Central memory CD8-positive, alpha-beta T cell (primary cell): ENCODE results near the gene POU3F2.

Source experiments
- ATAC-seq: fragments of 150-1000 bp; cut with Tn5 transposase; replicated peaks from 2 replicates; pipeline ENCODE4 v1.10.0; 2022; ENCODE audit warnings: mild to moderate bottlenecking, moderate FRiP score, moderate number of reproducible peaks; ENCODE audit not compliant: poor library complexity, severe bottlenecking; ENCODE audit errors: extremely low read depth
- DNase-seq, 2 donors: peaks; one replicate each; pipeline ENCODE4 v3.0.0; 2021; ENCODE audit warnings: low spot score in 2 of 2
- H3K27ac Mint-ChIP-seq: one replicate; pipeline ENCODE4 v1.8.0; 2022; ENCODE audit warnings: low read depth, mild to moderate bottlenecking, moderate library complexity, mixed read lengths
- H3K27me3 Mint-ChIP-seq: one replicate; pipeline ENCODE4 v1.8.0; 2022; ENCODE audit warnings: mixed read lengths
- H3K36me3 Mint-ChIP-seq: one replicate; pipeline ENCODE4 v1.8.0; 2022; ENCODE audit warnings: mild to moderate bottlenecking, moderate library complexity, mixed read lengths; ENCODE audit not compliant: insufficient read depth
- H3K4me1 Mint-ChIP-seq: one replicate; pipeline ENCODE4 v1.8.0; 2022; ENCODE audit warnings: mixed read lengths
- H3K4me3 Mint-ChIP-seq: one replicate; pipeline ENCODE4 v1.8.0; 2022; ENCODE audit warnings: mild to moderate bottlenecking, moderate library complexity, mixed read lengths
- H3K9me3 Mint-ChIP-seq: one replicate; pipeline ENCODE4 v1.8.0; 2022; ENCODE audit warnings: mixed read lengths

The POU3F2 gene

DNA sequence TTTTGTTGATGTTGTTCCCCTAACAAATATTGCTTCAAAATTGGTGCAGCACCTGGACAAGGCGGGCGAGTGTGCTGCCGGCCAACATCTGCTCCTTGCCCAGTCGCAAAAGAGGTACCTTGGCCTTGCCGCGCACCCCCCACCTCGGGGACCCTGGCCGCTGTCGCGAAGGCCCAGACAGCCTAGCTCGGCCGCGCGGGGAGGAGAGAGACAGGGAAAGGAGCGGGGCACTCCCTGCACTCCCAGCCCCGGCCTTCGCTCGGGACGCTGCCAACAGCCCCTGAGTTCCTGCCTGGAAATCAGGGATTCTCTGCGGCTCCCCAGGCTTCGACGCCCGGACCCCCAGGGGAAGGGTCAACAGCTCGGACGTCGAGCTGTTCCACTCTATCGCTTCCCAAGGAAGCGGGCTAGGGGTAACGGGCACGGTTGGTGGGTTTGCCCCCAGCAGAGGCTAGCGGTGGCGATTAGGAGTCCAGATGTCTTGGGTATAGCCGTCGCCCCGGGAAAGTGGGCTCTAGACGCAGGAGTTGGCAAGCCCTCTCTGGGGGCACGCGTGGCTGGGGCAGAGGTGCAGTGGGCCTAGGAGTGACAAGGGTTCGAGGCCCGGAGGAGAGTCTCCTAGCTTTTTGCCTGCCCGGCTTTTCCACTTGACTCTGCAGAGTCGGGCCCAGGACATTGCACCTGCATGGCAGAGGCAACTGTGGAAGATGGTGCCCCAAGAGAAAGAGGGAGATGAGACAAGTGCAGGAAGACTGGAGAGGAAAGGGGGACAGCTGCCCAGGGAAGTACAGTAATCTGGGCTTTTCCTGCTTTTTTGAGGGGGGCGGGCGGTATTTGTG, 8.2 kb downstream of the POU3F2 start:
- H3K27ac Mint-ChIP-seq, result no peak overlapping the region
- peaks cover 17% of the 10 kb centered on the region for H3K4me1 Mint-ChIP-seq
- peaks cover 100% of the 10 kb centered on the region for H3K27me3 Mint-ChIP-seq
- ATAC-seq, result no peak
- no peaks in the 10 kb centered on the region for H3K9me3 Mint-ChIP-seq
- no peak overlapping the region for H3K4me3 Mint-ChIP-seq
- H3K36me3 Mint-ChIP-seq, result peaks cover 2% of the 10 kb centered on the region
- no peak for DNase-seq

GRCh38 chr6:98843271-98844243, 9.2 kb downstream of the POU3F2 start:
- Mint-ChIP-seq H3K4me1 (peaks cover 17% of the 10 kb centered on the region), H3K4me3 (no peak overlapping the region), H3K36me3 (peaks cover 2% of the 10 kb centered on the region), H3K27me3 (peaks cover 96% of the 10 kb centered on the region), H3K27ac (no peak overlapping the region), H3K9me3 (no peaks in the 10 kb centered on the region)
- DNase-seq (no peak), ATAC-seq (no peak)

DNA sequence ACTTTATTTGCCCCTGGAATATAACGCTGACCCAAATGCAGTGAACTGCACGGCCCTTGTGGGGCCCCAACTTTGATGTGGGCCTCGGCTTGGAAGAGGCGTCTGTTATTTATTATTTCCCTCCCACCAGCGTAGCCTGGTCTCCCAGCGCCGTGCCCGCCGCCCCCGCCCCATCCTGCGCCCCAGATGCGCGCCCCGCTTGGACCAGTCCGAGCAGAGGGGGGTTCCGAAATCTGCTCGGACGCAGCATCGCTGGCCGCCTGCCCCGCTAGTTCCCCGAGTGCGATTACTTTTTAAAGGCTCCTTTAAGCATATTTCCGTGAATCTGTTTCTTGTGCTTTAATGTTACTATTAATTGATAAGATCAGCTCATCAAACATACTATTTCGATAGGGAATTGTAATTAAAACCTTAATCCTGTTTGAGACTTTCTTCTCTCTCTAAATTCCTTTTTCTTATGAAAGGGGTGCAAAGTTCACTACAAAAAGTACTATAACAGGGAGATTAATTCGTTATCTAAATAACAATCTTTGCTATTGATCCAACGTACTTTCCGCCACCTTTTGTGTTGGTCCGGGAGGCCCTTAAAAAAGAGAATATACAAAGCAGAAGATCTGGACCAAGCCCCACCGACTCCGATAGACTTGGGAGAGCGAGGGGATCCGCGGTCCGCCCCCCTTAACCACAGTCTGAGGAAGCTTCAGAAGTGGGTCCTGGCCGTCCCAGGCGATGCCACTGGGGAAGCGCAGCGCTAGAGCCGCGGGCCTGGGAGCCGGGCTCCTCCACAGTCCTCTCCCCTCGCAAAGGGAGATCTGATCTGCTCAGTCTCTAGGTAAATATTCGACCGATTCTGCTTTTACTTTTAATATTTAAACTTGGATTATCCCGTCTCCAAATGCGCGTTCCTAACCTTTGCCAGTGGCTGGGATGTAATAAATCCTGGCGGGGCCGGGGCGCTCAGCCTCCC, 10.2 kb downstream of the POU3F2 start:
- Mint-ChIP-seq H3K4me3 (peak overlapping the region; percentile 19), H3K36me3 (peaks cover 3% of the 10 kb centered on the region), H3K9me3 (no peaks in the 10 kb centered on the region), H3K4me1 (peaks cover 17% of the 10 kb centered on the region), H3K27me3 (peaks cover 96% of the 10 kb centered on the region), H3K27ac (no peak overlapping the region)
- no peak for DNase-seq
- ATAC-seq, result no peak

DNA sequence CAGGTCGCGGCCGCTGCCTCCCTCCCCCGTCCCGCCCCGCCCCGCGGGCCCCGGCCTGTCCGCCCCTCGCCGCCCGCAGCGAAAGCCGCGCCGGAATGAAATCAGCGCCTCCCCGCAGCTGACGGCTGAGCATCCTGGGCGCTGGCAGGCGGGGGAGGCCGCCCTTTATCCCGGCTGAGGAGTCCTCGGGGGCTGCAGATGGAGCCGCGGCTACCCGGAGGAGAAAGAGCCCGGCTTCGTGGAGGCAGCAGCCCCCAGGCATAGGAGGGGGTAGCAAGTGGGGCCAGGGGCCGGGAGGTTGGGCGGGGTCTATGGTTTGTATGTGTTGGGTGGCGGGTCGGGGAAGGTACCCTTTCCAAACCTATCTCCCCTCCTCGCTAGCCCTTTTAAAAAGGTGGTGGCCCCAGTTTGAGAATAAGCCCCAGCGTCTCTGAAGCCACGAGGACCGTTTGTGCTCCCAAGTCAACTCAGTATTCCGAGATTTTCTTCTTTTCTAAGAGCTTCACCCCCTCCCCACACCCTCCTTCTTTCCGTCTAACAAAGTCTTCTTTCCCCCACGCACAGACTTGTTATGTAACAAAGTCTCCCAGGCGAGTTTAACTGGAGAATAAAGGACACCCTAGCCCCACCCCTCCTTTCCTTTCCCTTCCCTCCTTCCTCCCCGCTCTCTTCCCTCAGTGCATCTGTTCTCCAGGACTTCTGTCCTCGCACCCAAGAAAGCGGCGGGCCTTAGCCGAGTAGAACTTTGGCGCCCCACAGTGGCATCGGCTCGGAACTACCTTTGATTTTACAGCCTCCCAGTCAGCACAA, 11.0 kb downstream of the POU3F2 start:
- Mint-ChIP-seq H3K27me3 (peaks cover 96% of the 10 kb centered on the region), H3K4me3 (peak overlapping the region; percentile 74), H3K9me3 (no peaks in the 10 kb centered on the region), H3K4me1 (peaks cover 17% of the 10 kb centered on the region), H3K36me3 (peaks cover 3% of the 10 kb centered on the region), H3K27ac (no peak overlapping the region)
- peak; percentile 40 for ATAC-seq
- DNase-seq, result peak; percentile 41 to 54

DNA sequence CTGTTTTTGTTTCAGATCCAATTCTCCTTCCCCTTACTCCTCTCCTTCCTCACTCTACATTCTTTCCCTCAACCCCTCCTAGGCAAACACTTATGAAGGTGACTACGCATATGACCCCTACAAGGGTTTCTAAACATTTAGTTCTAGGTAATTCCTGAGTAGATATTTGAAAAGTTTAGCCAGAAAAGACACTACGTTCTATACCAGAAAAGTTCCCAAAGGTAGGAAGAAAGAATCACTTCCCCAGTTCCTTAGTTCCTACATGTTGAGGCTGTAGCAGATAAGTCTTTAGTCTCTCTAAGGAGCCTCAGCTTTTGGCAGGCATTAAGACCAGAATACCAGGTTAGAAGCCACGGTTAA, 11.6 kb downstream of the POU3F2 start:
- no peak for ATAC-seq
- Mint-ChIP-seq H3K4me1 (peaks cover 17% of the 10 kb centered on the region), H3K27me3 (peaks cover 96% of the 10 kb centered on the region), H3K4me3 (peak overlapping the region; percentile 74), H3K9me3 (no peaks in the 10 kb centered on the region), H3K36me3 (peaks cover 1% of the 10 kb centered on the region), H3K27ac (no peak overlapping the region)
- no peak for DNase-seq

- Mint-ChIP-seq H3K9me3 (no peaks in the 10 kb centered on the region), H3K27ac (no peak overlapping the region), H3K27me3 (peaks cover 84% of the 10 kb centered on the region), H3K4me1 (peaks cover 17% of the 10 kb centered on the region), H3K36me3 (peaks cover 1% of the 10 kb centered on the region), H3K4me3 (no peak overlapping the region)
- ATAC-seq, result no peak
- DNase-seq, result no peak
These were observed 13.0 kb downstream of the POU3F2 start for GRCh38 chr6:98847416-98847778.

DNA sequence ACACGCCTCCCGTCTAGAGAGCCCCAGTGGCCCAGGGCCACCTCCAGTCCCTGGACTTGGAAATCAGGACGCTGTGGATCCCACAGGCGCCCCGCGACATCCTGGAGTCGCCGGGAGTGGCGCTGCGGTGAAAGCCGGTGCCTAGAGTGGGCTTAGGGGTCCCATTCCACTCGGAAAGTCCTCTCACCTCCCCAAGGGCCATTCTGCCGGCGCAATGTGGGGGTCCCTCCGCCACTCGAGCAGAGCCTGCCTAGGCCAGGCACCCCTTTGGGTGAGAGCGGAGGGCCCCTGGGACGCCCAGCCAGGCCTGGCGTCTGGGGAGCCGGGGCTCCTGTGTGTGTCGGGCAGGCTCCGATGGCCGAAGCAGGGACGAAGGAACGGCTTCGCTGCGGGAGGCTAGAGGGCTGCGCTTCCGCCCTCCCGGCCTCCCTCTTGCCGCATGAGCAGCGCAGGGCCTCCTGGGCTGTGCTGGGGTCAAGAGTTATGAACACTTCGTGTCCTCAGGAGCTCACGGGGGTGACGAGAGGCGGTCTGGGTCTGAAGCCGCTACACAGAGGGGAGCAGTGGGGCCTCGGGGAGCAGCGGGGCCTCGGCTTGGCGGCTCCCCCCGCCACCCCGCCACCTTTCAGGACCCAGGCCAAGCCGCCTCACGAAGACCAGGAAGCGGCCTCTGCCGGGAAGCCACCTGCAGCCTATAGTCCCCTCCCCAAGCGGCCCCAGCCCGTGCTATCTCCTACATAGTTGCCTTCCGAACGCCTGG, 13.6 kb downstream of the POU3F2 start:
- Mint-ChIP-seq H3K27me3 (peaks cover 78% of the 10 kb centered on the region), H3K27ac (no peak overlapping the region), H3K4me3 (no peak overlapping the region), H3K36me3 (peaks cover 1% of the 10 kb centered on the region), H3K4me1 (peaks cover 17% of the 10 kb centered on the region), H3K9me3 (no peaks in the 10 kb centered on the region)
- DNase-seq, result no peak
- no peak for ATAC-seq

GRCh38 chr6:98848539-98849242, 14.3 kb downstream of the POU3F2 start:
- Mint-ChIP-seq H3K27me3 (peaks cover 71% of the 10 kb centered on the region), H3K4me3 (no peak overlapping the region), H3K4me1 (peaks cover 17% of the 10 kb centered on the region), H3K9me3 (no peaks in the 10 kb centered on the region), H3K27ac (no peak overlapping the region), H3K36me3 (peaks cover 1% of the 10 kb centered on the region)
- ATAC-seq (no peak), DNase-seq (no peak)

DNA sequence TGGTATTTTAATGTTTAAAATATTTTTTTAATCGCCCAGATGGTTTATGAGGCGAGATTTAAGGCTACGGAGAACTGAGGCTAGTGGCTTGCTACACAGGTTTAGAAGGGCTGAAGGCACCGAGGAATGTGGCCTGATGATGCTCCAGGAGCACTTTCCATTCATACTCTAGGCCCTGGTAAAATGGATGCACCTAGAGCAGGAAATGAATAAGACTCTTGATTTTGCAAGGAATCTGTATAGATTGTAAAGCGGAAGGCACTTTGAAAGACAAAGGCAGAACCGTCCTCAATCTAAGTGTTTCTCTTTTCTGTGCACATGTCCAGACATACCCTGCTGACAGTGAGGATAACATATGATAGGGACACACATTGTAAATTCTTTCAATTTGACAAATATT, 30.1 kb downstream of the POU3F2 start:
- H3K36me3 Mint-ChIP-seq, result peaks cover 2% of the 10 kb centered on the region
- no peak overlapping the region for H3K4me3 Mint-ChIP-seq
- no peaks in the 10 kb centered on the region for H3K9me3 Mint-ChIP-seq
- DNase-seq (no peak), ATAC-seq (no peak)
- H3K4me1 Mint-ChIP-seq, result no peaks in the 10 kb centered on the region
- H3K27me3 Mint-ChIP-seq, result no peaks in the 10 kb centered on the region
- H3K27ac Mint-ChIP-seq, result no peak overlapping the region

GRCh38 chr6:98871057-98871456, 36.7 kb downstream of the POU3F2 start:
- Mint-ChIP-seq H3K27me3 (no peaks in the 10 kb centered on the region), H3K4me3 (no peak overlapping the region), H3K4me1 (no peaks in the 10 kb centered on the region), H3K27ac (no peak overlapping the region), H3K36me3 (peaks cover 2% of the 10 kb centered on the region), H3K9me3 (no peaks in the 10 kb centered on the region)
- DNase-seq (no peak), ATAC-seq (no peak)
